Activated T-cell treated with anti-CD3 and anti-CD28 coated beads for 48 hours (primary cell): ENCODE results near the gene HSD17B14.

ENCODE experiments used
- DNase-seq: peaks from one replicate; pipeline ENCODE4 v3.0.0-alpha.2; 2020; ENCODE audit warnings: low read depth

The HSD17B14 gene

DNA sequence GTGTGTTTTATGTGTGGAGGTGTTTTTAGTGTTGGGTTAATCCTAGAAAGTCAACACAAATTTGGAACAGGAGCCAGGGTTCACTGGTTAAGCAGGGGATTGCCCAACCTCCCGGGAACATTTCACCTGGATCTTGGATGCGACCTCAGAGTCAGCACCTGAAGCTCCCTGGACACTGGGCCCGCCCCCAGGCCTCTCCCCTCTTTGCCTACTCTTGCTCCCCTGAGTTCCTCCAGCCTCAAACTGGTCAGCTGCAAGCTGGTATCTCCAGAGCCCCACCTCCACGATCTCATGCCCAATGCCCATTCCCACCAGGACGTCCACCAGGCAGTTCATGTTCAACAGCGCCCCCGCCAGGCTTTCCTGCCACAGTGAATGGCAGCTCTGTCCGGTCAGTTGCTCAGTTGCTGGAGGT lies 9.7 kb downstream of the HSD17B14 start:
- DNase-seq: no peak

DNA sequence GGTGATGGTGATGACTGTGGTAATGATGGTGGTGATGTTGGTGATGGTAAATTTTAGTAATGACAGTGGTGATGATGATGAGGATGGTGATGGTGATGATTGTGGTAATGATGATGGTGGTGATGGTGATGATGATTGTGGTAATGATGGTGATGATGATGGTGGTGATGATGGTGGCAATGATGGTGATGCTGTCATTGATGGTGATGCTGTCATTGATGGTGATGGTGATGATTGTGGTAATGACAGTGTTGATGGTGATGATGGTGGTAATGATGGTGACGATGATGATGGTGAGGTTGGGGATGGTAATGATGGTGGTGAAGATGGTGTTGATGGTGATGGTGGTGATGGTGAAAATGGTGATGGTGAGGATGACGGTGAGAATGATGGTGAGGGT lies 13.8 kb downstream of the HSD17B14 start:
- DNase-seq: no peak

DNA sequence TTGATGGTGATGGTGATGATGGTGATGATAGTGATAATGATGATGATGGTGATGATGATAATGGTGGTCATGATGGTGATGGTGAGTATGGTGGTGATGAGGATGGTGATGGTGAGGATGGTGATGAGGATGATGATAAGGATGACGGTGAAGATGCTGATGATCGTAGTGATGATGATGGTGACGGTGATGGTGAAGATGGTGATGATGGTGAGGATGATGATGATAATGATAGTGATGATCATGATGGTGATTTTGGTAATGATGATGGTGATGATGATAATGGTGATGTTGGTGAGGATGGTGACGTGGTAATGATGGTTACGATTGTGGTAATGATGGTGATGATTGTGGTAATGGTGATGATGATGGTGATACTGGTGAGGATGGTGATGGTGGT lies 14.7 kb downstream of the HSD17B14 start:
- no peak for DNase-seq

DNA sequence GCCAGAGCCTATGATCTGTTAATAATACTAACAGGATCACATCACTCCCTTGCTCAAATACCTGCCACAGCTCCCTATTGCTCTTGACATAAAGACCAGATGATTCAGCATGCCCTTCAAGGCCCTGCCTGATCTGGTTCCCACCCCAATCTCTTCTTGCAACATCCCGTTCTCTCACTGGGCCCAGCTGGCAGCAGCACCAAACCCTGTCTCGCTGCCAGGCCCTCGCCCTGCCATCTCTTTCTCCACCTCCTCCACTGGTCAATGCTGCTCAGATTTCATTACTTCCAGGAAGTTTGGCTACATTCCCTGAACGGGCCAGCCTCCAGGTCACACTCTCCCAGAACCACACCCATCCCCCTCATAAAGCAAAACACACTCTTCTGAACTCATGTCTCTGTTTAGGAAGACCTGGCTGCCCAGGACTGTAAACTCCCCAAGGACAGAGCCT lies 16.9 kb downstream of the HSD17B14 start:
- no peak for DNase-seq

DNA sequence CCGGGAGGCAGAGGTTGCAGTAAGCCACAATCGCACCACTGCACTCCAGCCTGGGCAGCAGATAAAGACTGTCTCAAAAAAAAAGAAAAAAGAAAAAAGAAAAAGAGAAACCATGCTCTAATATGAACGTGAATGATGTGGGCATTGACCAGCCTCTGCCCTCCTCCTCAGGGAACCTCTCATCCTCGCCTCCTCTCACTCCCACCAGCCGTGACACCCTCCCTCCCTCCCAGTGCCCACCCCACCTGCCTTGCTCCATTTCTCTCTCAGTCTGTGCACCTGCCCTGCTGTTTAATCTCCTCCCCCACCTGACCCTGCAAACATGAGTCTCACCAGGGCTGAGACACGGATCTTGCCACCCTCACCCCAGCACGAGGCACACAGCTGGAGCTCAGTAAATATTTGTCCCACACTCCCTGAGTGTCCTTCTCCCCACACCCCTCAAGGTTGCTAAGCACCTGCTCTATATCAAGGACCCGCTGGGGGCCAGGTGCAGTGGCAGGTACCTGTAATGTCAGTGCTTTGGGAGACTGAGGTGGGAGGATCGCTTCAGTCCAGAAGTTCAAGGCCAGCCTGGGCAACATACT lies 18.0 kb downstream of the HSD17B14 start:
- no peak for DNase-seq

DNA sequence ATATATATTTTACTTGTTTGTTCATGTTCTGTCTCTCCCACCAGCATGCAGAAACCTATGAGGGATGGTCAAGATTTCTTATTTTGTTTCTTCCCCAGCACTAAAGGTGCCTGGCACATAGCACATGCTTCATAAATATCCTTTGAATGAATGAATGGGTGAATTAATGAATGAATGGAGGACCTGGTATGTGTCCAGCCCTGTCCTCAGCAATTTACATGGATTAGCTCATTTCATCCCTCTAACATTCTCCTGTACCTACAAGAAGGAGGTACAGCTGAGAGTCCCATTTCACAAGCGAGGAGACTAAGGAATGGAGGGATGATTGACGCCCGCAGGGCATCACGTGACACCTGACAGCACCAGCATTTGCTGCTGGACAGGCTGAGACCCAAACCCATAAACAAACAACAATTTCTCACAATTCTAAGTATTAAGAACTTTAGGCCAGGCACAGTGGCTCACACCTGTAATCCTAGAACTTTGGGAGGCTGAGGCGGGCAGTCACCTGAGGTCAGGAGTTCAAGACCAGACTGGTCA lies 18.6 kb downstream of the HSD17B14 start:
- no peak for DNase-seq

DNA sequence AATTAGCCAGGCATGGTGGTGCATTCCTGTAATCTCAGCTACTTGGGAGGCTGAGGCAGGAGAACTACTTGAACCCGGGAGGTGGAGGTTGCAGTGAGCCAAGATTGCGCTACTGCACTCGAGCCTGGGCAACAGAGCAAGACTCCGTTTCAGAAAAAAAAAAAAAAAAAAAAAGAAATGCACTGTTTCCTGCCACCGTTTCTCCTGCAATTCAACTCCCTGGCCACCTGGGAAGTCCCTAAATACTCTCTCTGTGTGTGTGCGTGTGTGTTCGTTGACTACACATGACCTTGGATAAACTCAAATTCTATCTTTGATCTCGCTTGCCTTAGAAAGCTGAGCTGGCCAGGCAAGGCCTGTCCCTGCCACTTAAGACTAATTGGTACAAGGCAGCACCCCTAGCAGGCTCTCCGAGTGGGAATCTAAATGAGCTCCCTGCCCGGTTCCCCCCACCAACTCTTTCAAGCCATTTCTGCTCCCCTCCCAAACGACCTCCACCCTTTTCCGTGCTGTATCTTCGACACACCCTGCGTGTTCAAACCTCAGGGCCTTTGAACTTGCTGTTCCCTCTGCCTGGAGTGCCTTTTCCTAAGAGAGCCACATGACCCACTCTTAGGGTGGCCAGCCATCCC lies 20.3 kb downstream of the HSD17B14 start:
- no peak for DNase-seq

DNA sequence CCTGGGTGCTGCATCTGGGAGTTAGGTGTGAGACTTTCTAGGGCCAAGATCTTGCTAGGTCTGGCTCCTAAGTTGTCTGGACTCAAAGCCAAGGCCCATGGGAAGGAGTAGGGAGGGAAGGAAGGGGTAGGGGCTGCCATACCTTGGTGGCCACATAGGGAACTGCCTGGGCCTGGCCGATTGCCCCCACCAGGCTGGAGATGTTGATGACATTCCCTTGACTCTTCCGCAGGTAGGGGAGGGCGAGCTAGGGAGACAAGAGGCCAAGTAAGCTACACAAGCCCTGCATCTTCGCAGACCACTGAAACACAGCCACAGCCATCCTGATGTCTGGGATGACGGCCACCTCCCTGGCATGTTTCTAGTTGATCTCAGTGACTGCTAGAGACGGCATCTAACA lies 21.4 kb downstream of the HSD17B14 start:
- DNase-seq: no peak

DNA sequence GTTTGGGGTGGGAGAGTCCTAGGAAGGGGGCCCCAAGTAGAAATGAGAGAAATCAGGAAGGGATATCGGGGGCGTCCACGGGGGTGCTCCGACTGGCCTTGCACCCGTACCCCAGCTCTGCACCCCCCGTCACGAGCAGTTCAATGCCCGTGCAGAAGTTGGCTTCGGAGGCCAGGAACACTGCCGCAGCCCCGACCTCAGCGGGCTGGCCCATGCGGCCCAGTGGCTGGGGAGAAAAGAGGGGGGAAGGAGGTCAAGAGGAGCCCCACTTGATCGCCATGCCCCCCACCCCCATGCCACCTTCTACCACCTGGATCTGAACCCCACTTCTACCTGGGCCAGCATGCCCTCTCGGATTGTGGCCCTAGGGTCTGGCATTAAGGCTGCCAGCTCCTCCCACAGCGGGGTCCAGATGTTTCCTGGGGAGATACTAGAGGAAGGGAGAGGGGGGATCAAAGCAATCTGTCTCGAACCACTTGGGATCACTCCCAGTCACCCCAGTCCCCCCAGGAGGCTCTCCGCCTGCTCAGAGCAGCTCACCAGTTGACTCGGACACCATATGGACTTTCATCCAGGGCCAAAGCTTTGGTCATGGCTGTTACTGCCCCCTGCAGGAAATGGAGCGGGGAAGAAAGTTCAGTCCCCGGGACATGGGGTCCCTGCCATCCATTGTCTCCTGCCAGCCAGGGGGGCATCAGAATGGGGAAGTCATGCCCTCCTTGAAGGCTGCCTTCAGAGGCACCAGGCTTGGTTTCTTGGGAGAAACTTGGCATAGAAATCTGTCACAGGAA lies 23.0 kb downstream of the HSD17B14 start:
- DNase-seq: no peak

DNA sequence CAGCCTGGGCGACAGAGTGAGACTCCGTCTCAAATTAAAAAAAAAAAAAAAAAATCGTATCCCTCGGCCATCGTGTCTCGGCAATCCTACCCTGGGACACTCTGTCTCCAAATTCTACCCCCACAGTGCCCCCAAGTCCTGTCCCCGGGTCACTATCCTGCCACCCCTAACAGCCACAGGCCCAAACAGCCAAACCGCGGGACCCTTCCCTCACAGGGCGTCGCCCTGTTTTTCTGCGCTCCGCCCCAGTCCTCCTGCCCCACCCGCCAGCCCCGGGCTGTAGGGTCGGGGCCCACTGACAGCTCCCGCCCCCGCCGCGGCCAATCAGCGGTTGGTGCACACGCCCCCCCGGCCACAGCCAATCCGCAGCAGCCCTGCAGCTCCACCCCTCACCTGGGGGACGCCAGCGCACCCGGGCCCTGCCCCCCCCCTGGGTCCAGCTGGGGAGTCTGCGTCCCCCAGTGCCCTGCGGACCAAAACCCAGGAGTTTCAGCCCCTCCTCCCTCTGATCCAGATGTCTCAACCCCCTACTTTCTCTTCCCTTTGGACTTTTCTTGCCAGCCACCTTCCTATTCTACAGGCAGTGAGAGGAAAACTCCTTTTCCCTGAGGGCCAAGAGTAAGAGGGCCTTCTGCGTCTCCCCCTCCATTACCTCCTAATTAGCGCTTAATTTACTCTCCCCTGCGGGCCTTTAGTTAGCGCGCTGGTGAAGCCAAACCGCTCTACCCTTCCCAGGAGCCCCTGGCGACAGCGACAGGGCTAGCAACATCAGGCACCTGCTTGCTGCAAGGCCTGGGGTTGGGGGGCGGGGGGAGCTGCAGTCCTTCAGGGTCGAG lies 24.0 kb downstream of the HSD17B14 start:
- DNase-seq: peak; percentile 72

DNA sequence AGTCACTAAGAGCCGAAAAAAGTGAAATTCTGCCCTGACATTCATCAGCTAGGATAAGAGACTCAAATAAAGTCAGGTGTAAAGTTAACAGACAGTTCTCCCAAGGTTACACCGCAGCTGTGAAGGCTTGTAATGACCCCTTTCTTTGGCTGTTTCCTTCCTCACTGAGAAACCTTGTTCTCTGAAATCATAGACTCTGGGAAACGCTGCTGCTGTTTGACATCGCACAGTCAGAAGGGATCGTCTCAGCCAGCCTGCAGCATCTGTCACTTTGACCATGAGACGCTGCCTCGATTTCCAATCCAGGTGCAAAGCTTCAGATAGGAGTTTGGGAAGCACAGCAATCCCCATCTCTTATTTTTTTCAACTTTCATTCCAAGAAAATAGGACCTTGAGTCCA lies 26.1 kb downstream of the HSD17B14 start:
- no peak for DNase-seq

DNA sequence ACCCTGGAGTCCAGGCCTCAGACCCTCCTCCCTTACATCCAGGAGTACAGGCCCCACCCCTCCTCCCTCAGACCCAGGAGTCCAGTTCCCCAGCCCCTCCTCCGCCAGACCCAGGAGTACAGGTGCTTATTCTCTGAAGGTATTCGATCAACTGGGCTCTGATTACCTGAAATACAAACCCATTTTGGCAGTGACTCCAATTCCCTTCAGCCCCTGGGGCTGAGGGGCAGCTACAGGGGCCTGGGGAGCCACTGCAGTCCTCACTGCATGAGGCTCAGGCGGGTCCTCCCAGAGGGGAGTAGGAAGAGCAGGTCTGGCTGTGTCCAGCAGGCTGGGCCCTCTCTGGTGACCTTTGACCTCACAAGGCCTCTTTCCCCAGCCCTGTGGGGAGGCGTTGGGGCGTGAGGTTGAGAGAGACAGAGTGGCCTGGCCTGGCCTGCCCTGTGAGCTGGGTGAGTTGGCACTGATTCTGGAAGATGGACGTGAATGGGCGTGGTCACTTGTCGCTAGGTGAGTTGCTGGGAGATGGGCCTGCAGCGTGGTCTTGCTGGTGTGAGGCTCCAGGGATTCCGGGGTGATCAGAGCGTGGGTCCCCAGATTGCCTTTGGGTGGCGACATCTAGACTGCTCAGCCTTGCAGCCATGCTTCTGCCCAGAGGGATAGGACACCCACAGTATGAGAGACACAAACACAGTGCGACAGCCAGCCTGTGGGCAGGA lies 28.5 kb downstream of the HSD17B14 start:
- DNase-seq: no peak

DNA sequence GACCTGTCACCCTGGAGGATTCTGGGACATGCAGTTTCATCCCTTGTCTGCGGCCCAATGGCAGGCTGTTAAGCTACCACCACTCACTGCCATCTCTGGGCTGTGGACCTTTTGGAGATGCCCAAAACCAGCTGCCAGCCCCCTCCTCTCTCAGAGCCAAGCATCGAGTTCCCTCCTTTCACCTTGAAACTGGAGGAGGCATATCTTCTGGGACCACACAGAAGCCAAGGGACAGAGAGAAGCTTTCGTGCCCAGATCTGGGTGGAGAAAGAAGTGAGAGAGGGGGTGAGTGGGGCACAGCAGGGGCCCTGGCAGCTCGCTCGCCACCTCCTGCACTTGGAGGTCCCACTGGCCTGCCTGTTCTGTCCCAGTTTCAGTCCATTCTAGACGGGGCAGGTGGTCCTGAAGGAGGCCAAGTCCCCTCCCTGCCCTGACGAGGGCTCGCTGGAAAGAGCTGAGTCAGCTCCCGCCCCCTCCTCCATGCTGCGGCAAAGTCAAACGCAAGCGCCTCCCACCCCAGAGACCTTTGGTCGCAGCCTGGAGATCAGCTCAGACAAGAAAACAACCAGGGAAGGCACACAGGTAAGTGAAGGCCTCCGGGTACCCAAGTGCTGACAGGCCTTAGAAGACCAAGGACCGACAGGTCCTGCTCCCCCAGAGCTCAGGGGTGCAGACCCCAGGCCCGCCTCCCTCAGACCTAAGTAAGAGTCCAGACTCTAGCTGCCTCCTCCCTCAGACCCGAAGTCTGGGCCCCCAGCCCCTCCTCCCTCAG lies 29.3 kb downstream of the HSD17B14 start:
- DNase-seq: no peak

DNA sequence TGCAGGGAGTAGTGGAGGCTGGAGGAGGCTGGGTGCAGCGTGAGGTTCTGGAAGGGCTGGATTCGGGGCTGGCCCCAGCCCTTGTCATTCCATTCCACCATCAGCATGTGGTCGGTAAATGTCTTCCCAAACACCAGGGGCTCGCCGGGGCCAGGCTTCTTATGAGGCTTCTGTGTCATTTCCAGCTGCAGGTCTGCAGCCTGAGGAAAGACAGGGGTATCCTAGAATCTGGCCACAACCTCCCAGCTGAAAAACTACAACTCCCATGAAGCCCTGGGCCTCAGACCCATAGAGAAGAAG lies 29.8 kb downstream of the HSD17B14 start:
- DNase-seq: no peak

DNA sequence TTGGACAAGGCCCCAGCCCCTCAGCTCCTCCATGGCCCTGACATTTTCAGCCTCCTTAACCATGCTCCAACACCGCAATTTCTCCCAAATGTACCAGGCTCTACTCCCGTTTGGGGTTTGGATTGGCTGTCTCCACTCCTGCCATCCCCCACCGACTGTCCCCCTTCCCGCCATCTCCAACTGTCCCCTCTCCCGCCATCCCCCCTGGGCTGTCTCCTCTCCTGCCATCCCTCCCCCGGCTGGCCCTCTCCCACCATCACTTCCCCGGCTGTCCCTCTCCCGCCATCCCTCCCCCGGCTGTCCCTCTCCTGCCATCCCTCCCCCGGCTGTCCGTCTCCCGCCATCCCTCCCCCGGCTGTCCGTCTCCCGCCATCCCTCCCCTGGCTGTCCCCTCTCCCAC lies 30.8 kb downstream of the HSD17B14 start:
- no peak for DNase-seq

DNA sequence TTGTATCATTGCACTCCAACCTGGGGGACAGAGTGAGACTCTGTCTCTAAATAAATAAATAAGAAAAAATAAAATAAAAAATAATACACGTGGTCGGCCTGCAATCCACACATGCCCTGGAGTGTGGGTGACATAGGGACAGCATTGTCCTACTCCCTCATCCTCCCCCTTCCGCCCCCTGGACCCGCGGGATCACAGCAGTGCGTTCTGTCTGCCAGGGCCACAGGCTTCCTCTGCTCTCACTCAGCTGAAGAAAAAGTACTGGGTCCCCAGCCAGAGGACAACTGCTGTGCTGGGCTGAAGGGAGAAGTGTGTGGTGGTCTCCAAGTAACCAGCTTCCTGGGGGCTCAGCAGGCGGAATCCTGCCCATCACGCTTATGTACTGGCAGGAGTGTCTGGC lies 31.8 kb downstream of the HSD17B14 start:
- no peak for DNase-seq

DNA sequence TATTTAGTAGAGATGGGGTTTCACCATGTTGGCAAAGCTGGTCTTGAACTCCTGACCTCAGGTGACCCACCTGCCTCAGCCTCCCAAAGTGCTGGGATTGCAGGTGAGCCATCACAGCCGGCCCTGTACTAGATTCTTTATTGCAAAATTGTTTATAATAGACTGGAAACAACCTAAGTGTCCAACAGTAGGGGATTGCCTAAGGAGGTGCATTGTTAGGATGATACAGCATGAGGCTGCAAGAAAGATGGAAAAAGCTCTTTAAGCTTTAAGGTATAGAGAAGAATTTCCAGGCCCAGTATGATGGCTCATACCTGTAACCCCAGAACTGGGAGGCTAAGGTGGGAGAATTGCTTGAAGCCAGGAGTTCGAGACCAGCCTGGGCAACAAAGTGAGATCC lies 33.7 kb downstream of the HSD17B14 start:
- DNase-seq: no peak

DNA sequence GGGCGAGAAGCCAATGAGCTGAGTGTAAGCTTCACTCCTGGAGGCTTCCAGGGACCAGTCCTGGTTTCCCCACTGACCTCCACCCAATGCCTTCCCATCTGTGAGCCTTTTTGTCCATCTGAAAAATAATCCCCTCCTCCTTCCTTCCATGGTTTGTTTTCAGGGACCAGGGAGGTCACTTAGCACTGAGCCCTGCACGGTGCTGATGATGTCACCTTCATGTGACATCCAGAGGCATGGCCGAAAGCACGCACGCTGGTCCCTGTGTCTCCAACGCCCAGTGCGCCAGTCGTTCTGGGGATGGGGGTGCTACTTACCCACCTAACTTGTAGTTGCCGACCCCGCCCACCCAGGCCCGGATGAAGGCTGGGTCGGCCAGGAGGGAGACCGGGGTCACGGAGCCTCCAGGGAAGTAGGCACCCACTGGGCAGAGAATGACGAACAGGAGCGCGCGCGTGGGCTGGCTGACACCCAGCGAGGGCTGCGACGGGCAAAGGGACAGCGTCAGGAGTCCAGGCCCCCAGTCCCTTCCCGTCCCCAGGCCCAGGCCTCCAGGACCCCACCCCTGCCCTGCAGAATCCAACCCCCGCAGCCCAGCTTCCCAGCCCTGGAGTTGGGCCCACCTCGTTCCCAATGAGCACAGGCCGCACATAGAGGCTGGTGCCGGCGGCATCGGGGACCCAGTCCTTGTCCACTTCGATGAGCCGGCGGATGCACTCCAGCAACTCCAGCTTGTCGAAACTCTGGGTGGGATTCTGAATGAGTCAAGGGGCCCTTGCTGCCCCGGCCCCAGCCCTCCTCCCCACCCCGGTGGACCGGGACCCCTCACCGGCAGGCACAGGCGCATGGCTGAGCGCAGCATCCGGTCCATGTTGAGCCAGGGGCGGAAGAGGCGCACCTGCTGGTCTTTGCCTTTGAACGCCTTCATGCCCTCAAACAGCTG lies 36.7 kb downstream of the HSD17B14 start:
- DNase-seq: no peak

DNA sequence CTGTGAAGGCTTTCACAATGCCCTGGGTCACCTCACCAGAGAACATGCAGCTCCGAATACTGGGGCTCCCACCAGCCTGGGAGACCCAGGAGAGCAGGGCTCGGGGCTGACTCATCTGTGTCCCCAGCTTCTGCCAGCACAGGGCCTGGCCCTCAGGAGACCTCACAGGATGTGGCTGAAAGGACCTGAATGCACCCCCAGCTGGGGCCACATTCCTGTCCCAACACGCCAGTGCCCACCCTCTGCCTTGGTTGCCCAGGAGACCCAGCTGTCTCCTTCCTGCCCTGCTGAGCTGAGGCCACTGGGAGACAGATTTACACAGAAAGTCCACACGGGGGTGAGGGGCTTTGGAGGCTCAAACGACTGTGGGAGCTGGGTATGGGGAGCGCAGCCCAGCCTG lies 37.4 kb downstream of the HSD17B14 start:
- DNase-seq: no peak

DNA sequence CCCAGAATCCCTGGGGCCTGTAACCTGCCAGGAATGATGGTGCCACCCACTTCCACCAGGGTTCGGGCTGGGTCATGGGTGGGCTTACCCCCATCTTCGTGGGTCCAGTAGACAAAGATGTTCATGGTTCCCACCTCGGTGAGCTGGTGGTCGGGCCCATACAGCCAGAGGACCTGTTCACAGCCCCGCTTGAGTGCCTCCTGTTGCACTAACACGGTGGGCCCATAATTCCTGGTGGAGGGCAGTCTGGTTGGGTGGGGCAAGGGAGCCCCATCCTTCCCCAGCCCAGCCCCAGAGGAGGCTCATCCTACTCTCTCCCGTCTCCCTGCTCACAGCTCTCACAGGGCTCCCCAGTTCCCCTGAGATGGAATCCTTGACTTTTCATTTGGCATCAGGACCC lies 39.2 kb downstream of the HSD17B14 start:
- no peak for DNase-seq
